Vagina (tissue), 2 donors: ENCODE data around the gene HOXB1. TPM values are rescaled to one million over a fixed set of nuclear protein-coding genes. Genes with fewer than 3 reads are reported as not detected.
A peak's percentile ranks its signal among the peaks of the same experiment; 100 is the strongest.

Experiments used
- DNase-seq, 2 donors: peaks; one replicate each; pipeline ENCODE4 v3.0.0-alpha.2; 2017; ENCODE audit errors: extremely low spot score in 2 of 2
- H3K27ac ChIP-seq: fragments of 200-600 bp; sonication (generic); one replicate; pipeline ENCODE4 v1.5.1; 2019
- H3K27me3 ChIP-seq: fragments of 200-600 bp; sonication (generic); one replicate; pipeline ENCODE4 v1.5.1; 2019
- H3K36me3 ChIP-seq, 2 donors: fragments of 200-600 bp; sonication (generic); one replicate each; pipeline ENCODE4 v1.5.1; 2017 to 2019
- H3K4me1 ChIP-seq: fragments of 200-600 bp; sonication (generic); one replicate; pipeline ENCODE4 v1.5.1; 2019
- H3K4me3 ChIP-seq, 2 donors: fragments of 200-600 bp; sonication (generic); 1 replicate in 1 of 2; 2 replicates in 1 of 2; pipeline ENCODE4 v1.5.1; 2016 to 2019
- H3K9me3 ChIP-seq: fragments of 200-600 bp; sonication (generic); one replicate; pipeline ENCODE4 v1.5.1; 2019
- CTCF ChIP-seq, 3 experiments: fragments of 450-650 bp in 2 of 3; fragments of 200-600 bp in 1 of 3; sonication (generic) in 1 of 3; IDR thresholded peaks; one replicate each; pipeline ENCODE4 v1.5.1; 2017 to 2019; ENCODE audit warnings: antibody characterized with exemption in 3 of 3, mild to moderate bottlenecking in 2 of 3, moderate library complexity in 2 of 3
- POLR2A ChIP-seq, 2 donors: fragments of 450-650 bp; IDR thresholded peaks; one replicate each; pipeline ENCODE4 v1.6.1; 2017; ENCODE audit warnings: antibody characterized with exemption in 2 of 2, mild to moderate bottlenecking in 2 of 2, moderate library complexity in 2 of 2
- POLR2AphosphoS5 ChIP-seq, 2 donors: sonication (generic); formaldehyde crosslinking; IDR thresholded peaks; one replicate each; pipeline ENCODE4 v1.9.0; 2017; ENCODE audit warnings: antibody characterized with exemption in 2 of 2, mild to moderate bottlenecking in 2 of 2, low read depth in 1 of 2; ENCODE audit not compliant: insufficient read depth in 1 of 2
- intact Hi-C: fragments of 100-400 bp; cut with DNase I; formaldehyde crosslinking; loops from one replicate; pipeline ENCODE4 v1.15.1; 2023
- total RNA-seq: library from RNA; depleted of rRNA; stranded (reverse); fragments of >200 nt; gene quantifications from one replicate; pipeline ENCODE4 v1.2.3, GENCODE V29; 2016

HOXB1 gene
- total RNA-seq, 1 donor from 2014 or later, result not detected

GRCh38 chr17:48554412-48555257, 23.8 kb upstream of the HOXB1 start:
- H3K9me3 ChIP-seq, result no peaks in the 10 kb centered on the region
- H3K4me3 ChIP-seq, result peak overlapping the region; percentile 41 to 45
- intact Hi-C loops, result no loop called here
- H3K27ac ChIP-seq, result peak overlapping the region; percentile 60
- H3K36me3 ChIP-seq, result no peaks in the 10 kb centered on the region
- peaks cover 22% of the 10 kb centered on the region for H3K4me1 ChIP-seq
- no peaks in the 10 kb centered on the region for H3K27me3 ChIP-seq
- no peak for DNase-seq
- TF ChIP-seq POLR2AphosphoS5 (IDR thresholded peaks at IDR 0.05; ENCODE audit: insufficient read depth in 1 of 2, low read depth in 1 of 2) (no peak), POLR2A (IDR thresholded peaks at IDR 0.05) (no peak), CTCF (IDR thresholded peaks at IDR 0.05) (no peak)

- intact Hi-C loops, result no loop called here
- no peak overlapping the region for H3K27ac ChIP-seq
- H3K4me3 ChIP-seq, result no peak overlapping the region
- H3K9me3 ChIP-seq, result no peaks in the 10 kb centered on the region
- H3K27me3 ChIP-seq, result no peaks in the 10 kb centered on the region
- no peak for DNase-seq
- H3K36me3 ChIP-seq, result no peaks in the 10 kb centered on the region
- TF ChIP-seq POLR2A (IDR thresholded peaks at IDR 0.05), result no peak
- no peak for TF ChIP-seq CTCF (IDR thresholded peaks at IDR 0.05)
- no peak for TF ChIP-seq POLR2AphosphoS5 (IDR thresholded peaks at IDR 0.05; ENCODE audit: insufficient read depth in 1 of 2, low read depth in 1 of 2)
- H3K4me1 ChIP-seq, result peaks cover 22% of the 10 kb centered on the region
Observed at GRCh38 chr17:48553826-48554225, 23.0 kb upstream of the HOXB1 start.

- no peaks in the 10 kb centered on the region for H3K36me3 ChIP-seq
- TF ChIP-seq POLR2A (IDR thresholded peaks at IDR 0.05) (no peak), CTCF (IDR thresholded peaks at IDR 0.05) (no peak)
- H3K9me3 ChIP-seq, result no peaks in the 10 kb centered on the region
- no peak overlapping the region for H3K27ac ChIP-seq
- intact Hi-C loops, result no loop called here
- peaks cover 22% of the 10 kb centered on the region for H3K4me1 ChIP-seq
- no peak overlapping the region for H3K4me3 ChIP-seq
- no peak for DNase-seq
- H3K27me3 ChIP-seq, result no peaks in the 10 kb centered on the region
Observed at GRCh38 chr17:48553190-48553547, 22.4 kb upstream of the HOXB1 start.

GRCh38 chr17:48552466-48553189, 21.8 kb upstream of the HOXB1 start:
- no peaks in the 10 kb centered on the region for H3K36me3 ChIP-seq
- H3K9me3 ChIP-seq, result no peaks in the 10 kb centered on the region
- H3K4me3 ChIP-seq, result no peak overlapping the region
- no peaks in the 10 kb centered on the region for H3K27me3 ChIP-seq
- no peak for DNase-seq
- H3K27ac ChIP-seq, result no peak overlapping the region
- TF ChIP-seq CTCF (IDR thresholded peaks at IDR 0.05), result no peak
- TF ChIP-seq POLR2A (IDR thresholded peaks at IDR 0.05), result no peak
- TF ChIP-seq POLR2AphosphoS5 (IDR thresholded peaks at IDR 0.05; ENCODE audit: insufficient read depth in 1 of 2, low read depth in 1 of 2), result no peak
- intact Hi-C loops, result no loop called here
- H3K4me1 ChIP-seq, result peaks cover 25% of the 10 kb centered on the region
